Right hindlimb (tissue), 1 donor: ENCODE results near the gene AGGF1.
A peak's percentile ranks its signal among the peaks of the same experiment; 100 is the strongest.
"Not testable (repeated sequence)": the region's sequence is repeated elsewhere in the genome, so short reads cannot be mapped to it uniquely, and the experiment has no call there.

Source experiments
- DNase-seq: peaks from one replicate; pipeline ENCODE4 v3.0.0-alpha.2; 2018

AGGF1 gene

DNA sequence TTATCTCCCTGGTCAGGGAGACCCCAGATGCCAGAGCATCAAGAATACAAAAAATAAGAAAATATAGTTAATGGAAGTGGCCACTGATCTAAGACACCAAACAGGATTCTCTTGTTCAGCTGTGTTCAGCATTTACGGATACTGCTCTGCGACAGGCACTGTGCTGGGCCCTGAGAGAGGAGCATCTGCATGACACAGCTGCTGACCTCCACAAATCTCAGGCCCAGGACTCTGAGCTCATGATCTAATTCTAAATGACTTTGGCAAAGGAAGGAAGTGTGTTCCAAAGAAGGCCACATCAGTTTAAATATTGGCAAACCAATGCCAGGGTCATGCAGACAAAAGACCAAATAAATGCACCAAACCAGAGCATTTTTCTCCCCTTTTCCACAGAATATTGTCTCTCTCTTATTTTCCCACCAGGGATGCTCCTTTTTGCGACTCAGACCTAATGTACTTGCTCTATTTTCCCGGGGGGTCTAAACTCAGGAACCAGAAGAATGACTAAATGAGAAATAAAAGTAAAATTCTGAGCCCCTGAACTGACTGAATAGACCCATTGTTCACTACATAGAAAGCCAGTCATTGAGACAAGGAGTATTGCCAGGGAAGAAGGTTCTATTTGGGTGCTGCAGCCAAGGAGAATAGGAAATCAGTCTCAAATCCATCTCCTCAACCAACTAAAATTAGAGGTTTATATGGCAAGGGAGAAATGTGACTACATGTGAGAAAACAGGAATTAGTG lies 1.4 kb upstream of the AGGF1 start:
- DNase-seq, result no peak

DNA sequence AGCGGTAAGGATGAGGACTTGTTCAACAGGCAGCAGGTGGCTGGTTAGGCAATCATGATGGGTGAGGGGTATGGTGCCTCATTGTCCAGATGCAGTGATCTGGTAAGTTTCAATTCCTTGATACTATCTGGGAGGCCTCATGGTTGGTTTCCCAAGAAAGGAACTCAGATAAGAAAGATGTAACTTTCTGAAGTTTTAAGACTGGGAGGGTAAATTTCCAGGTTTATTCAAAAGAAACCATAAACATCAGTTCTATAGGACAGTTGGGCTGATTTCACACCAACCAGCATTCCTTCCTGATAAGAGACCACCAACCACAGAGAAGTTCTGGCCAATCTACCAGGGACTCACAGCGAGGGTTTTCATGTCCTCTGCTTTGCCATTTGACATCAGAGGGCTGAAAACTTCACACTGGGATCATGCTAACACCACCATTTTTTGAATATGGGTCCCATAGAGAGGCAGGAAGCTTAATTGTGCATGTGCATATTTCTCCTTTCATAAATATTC lies 773 bp upstream of the AGGF1 start:
- DNase-seq, result no peak

GRCh38 chr5:77031891-77032290 lies 1.7 kb downstream of the AGGF1 start:
- no peak for DNase-seq

GRCh38 chr5:77032635-77033034 lies 2.4 kb downstream of the AGGF1 start:
- DNase-seq, result no peak

GRCh38 chr5:77033338-77033737 lies 3.1 kb downstream of the AGGF1 start:
- DNase-seq, result no peak

DNA sequence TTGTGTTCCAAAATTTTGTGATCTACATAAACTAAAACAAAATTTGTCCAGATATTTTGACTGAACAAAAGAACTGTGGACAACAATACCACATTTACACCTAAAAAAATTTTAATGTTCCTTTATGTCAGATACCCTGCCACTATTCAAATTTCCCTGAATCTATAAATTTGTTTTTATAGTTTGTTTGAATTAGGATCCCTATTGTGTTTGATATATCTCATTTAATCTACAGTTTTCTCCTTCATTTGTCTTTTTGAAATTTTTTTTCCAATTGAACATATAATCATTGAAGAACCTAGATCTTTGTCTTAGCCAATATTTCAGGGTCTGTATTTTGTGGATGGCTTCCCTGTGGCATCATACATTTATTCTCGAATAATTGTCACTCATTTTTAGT lies 5.7 kb downstream of the AGGF1 start:
- DNase-seq, result no peak

GRCh38 chr5:77046416-77047073 lies 16.3 kb downstream of the AGGF1 start:
- no peak for DNase-seq

GRCh38 chr5:77064040-77064439 lies 33.8 kb downstream of the AGGF1 start:
- DNase-seq, result no peak

- no peak for DNase-seq
These were observed 35.1 kb downstream of the AGGF1 start for GRCh38 chr5:77065256-77065655.

DNA sequence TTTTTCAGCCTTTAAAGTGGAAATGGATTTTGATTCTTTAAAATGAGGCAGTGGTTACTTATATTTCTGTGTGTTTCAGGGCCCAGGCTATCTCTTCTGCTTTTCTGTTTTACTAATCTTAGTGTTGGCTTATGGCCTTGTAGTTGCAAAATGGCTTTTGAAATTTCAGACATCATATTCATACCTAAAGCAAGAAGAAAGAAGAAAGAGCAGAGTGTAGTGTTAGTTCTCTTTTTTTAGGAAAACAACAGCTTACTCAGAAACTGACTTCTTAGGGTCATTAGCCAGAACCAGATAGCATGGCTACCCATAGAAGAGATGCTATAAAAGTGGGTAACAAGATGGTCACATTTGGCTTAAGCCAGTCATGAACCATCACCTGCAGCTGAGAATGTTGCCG lies 36.0 kb downstream of the AGGF1 start:
- DNase-seq, result no peak

GRCh38 chr5:77066823-77067442 lies 36.7 kb downstream of the AGGF1 start:
- DNase-seq, result no peak

DNA sequence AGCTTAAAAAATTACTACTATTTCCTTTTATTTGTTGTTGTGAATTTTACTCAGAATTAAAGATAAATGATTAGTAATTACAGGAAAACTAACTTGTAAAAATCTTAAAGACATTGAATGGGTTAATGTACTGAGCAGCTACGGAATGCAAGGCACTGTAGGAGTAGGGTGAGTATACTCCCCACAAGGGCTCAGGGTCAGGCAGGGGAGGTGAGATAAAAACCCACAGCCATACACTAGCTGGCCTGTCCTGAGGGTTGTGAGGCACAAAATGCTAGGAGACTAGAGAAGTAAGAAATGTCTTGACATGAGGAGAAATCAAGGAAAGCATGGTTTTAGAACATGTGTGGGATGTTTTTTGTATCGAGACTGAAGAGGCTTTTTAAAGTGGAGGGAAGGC lies 43.5 kb downstream of the AGGF1 start:
- DNase-seq, result no peak

DNA sequence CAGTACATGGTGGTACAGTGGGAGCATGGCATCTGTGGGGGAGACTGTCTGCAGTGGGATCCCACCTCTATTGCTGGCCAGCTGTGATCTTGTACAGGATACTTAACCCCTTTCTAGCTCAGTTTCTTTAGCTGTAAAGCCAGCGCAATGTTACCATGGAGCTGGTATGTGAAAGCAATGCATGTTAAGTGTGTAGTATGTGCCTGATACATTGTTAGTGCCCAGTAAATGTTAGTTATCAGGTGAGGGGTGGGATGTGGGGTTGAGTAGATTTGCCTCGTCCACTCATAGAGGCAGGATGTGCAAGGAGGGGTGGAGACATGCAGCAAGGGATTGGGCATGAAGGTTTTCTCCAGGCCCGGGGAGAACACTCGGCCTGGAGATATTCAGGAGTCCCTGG lies 44.5 kb downstream of the AGGF1 start:
- no peak for DNase-seq

- DNase-seq, result peak; percentile 76
These were observed 47.0 kb downstream of the AGGF1 start for GRCh38 chr5:77076961-77077828.

- DNase-seq, result no peak
These were observed 47.6 kb downstream of the AGGF1 start for GRCh38 chr5:77077829-77078176.

DNA sequence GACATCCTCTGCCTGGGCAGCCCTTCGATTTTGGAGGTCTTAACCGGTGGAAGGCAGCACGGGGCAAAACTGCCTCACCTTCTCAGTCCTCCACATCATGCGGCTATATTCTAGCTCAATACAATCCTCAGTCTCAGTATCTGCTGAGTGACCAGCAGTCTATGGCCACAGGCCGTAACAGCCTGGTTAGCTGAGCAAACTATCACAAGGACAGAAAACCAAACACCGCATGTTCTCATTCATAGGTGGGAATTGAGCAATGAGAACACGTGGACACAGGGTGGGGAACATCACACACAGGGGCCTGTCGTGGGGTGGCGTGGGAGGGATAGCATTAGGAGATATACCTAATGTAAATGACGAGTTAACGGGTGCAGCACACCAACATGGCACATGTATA lies 50.3 kb downstream of the AGGF1 start:
- DNase-seq, result not testable (repeated sequence)

DNA sequence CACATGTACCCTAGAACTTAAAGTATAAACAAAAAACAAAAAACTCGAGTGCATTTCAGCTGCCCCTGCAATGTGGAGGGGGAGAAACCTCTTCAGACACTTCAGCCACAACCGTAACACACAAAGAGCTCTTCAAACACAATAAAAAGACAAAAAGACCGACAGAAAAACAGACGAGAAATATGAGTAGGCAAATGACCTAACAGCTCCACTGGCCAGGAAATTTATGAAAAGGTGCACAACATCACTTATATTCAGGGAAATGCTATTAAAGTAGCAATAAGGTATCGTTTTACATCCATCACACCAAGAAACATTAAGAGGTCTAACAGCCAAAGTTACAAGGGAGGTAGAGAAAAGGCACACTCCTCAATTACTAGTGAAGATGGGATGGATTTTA lies 50.7 kb downstream of the AGGF1 start:
- DNase-seq, result no peak

- DNase-seq, result no peak
These were observed 52.1 kb downstream of the AGGF1 start for GRCh38 chr5:77082280-77082679.

GRCh38 chr5:77083088-77083487 lies 52.9 kb downstream of the AGGF1 start:
- no peak for DNase-seq

GRCh38 chr5:77086368-77086688 lies 56.1 kb downstream of the AGGF1 start:
- no peak for DNase-seq

- peak; percentile 88 for DNase-seq
These were observed 56.7 kb downstream of the AGGF1 start, which contains the start of gene ZBED3 for GRCh38 chr5:77086689-77087483. Gene ZBED3, minus strand, starts transcription at chr5:77087285. Its CDS starts 9,407 bp downstream, at chr5:77077878.
